HTERT RPE-1 (cell line): ENCODE data around the gene EPHB2.

ENCODE experiments used
- in situ Hi-C: fragments of 300-500 bp; cut with MboI; formaldehyde crosslinking; loops from 4 replicates; pipeline ENCODE4 v1.14.3; 2020; ENCODE audit warnings: low sequenced_read_pairs

Gene EPHB2

DNA sequence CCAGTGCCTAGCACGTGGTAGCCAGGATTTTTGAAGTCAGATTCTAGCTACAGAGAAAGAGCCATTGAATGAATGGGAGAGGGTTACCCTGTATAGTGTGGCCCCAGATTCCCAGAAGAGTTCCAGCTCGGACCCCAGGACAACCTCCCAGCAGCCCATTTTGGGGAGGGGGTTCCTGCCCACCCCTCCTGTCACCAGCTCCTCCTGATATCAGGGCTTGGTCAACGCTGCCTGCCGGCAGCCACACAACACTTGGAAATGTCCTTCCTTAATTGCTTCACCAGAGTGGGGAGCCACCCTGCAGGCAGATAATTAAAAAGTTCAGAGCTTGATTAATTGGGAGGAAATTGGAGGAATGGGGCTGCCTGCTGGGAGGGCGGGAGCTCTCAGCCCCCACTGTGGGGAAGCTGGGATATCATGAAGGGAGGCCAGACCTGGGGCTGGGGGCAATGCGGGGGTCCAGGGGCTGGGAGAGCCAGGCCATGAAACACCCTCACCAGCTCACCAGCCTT is 141.6 kb downstream of the EPHB2 start:
- in situ Hi-C loops = no loop called here

DNA sequence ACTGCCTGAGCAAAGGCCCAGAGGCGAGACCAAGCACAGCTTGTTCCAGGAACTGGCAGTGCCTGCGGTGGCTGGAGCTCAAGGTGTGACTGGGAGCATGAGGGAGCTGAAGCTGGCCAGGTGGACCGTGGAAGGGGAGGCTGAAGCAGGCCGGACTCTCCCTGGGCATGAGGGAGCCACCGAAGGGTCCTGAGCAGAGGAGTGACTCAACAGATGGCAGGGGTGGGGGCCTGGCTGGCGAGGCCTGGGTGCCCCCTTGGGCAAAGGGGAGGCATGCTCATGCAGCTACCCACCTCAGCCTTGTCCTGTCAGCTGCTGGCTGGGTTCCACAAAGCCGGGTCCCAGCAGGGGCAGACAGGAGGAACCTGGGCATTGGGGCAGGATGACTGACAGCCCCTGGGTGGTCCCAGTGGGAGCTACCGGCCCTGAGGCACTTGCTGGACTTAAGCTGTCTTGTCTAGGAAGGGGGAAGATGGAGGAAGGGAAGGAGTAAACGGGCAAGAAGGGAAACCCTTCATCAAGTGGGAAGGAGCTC is 143.1 kb downstream of the EPHB2 start:
- in situ Hi-C loops = no loop called here

DNA sequence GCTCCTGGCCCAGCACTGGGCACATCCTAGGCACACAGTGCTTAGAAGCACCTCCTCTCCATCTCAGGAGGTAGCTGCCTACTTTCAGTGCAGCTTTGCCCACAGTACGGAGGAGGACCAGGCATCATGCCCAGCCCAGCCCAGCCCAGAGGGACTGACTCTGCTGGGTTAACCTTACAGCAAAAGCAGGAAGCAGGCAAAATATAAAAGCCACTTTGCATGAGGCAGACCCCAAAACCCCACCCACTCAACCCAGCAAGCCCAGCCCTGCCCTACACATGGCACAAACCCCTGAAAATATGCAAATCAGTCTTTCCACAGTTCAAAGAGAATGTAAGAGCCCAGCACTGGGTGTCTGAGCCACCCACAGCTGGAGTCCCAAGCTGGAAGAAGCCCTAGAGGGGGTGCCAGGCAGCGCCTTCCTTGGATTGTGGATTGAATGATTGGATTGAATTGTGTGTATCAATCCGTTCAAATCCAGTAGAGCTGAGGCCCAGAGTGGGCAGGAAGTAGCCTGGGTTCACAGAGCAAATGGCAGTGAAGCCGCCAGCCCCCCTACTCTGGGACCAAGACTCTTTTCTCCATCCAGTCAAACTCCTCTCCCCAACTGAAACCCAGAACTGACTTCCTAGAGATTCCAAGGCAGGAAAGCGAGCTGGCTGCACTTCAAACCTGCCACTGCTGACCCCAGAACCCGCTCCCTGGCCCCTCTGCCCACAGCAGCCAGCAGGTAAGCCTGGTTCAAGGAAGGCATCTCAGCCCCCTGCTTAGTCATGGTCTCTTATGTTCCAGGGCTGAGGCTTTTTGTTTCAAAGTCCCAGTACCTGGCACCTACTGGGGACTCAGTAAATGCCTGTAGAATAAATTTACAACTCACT is 144.3 kb downstream of the EPHB2 start:
- in situ Hi-C loops = no loop called here

DNA sequence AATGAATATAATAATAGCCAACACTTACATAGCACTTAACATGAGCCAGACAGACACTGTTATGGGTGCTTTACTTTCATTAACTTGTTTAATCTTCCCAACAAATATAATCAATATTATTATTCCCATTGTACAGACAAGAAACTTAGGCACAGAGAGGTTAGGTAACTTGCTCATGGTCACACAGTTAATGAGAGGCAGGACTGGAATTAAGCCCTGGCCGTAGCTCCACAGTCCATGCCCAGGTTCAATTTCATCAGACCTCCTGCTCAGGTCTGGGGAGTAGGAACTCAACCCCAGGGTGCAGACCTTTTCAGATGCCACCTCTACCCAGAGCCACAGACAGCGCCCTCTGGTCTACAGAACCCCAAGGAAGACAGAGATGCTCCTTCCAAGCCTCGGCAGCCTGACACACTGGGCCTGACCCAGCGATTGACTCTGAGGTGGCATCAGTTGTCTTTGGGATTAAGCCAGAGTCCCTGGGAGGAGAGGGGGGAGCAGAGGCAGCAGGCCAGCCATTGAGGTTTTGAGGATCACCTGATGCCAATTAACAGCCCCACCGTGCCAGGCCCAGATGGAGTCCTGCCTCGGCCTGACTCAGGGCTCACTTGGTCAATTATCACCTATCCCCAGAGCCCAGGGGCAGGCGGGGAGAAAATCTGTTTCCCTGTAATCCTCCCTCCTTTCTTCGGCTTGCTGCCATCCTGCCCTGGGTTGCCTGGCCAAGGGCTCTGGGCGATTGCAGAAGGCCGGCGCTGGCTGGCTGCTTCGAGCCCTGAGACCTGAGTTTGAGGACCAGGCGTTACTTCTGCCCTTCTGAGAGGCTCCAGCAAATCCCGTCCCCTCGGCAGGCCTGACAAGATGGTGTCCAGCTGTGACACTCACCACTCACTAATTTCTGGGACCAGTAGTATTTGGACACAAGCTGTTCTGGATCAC is 145.3 kb downstream of the EPHB2 start:
- in situ Hi-C loops = no loop called here

DNA sequence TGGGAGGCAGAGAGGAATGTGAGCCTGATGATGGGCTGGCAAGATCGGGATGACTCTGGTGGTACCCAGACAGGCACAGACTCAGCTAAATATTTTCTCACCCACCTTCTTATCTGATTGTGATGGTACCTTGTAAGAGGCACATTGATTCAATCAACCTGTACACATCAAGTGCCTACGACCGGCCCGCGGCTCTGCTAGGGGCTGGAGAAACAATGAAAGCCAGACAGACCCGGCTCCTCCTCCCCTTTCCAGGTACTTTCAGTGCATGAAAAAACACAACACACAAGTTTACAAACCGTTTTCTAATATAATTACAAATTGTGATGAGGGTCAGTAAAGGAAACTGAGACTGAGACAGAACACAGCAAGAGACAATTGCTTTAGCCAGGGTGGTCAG is 147.0 kb downstream of the EPHB2 start:
- in situ Hi-C loops = no loop called here

DNA sequence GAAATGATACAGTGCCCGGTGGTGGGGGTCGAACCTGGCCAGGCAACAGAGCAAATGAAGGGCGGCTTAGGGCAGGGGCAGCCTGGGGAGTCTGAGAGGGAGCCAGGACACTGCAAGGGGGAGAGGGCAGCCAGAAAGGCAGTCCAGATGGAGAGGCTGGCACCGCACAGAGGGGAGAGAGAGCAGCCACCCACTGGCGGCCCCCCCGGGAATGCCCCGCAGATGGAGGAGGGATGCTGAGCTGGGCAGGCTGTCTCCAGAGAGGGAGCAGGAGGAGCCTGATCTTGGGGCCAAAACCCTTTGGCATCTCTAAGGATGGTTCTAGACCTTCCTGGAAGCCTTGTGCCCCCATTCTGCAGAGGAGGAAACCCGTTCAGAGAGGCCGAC is 149.8 kb downstream of the EPHB2 start:
- in situ Hi-C loops = no loop called here

DNA sequence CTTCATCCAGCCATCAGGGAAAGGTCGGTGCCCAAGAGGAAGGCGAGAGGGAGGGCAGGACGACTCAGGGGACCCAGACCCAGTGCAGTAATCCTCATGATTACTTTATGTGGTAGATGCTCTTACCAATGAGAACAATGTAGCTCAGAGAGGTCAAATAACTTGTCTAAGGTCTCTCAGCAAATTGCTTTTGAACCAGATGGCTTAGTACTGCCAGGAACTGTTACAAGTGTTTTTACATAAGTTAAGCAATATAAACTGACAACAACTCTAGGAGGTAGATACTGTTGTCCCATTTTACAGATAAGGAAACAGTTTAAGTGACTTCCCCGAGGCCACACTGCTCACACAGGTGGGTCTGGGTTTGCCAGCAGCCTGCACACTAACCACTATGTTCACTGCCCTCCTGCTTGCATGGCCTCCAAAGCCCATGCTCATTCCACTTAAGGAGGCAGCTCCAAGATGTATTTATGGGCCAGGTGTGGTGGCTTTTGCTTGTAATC is 150.3 kb downstream of the EPHB2 start:
- in situ Hi-C loops = no loop called here

DNA sequence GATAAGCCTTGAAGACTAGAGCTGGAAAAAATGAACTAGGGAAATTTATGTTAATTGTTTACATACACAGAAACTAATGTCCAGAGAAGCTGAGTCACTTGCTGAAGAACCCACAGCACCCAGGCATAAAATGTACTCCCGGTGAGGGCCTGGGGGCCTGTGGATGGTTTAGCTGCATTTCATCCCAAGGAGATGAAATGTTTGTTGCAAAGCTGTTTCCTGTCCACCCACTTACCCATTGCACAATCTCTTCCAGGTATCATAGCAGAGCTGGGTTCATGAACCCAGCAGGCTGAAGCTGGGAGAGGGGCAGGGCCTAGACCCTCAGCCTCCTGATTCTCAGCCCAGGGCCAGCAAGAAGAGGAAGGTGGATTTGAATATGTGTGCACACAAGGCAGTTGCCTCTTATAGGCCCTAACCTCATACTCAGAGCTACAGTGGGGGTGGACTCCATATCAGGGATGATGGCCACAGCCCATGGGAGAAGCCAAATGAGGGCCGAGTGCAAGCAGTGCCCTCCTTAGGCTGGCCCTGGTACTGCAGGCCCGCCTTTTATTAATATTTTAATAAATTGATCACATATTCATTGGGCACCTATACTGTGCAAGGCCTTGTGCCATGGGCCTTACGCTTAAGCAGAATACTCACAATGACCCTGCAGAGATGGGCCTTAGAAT is 151.3 kb downstream of the EPHB2 start:
- in situ Hi-C loops = no loop called here

DNA sequence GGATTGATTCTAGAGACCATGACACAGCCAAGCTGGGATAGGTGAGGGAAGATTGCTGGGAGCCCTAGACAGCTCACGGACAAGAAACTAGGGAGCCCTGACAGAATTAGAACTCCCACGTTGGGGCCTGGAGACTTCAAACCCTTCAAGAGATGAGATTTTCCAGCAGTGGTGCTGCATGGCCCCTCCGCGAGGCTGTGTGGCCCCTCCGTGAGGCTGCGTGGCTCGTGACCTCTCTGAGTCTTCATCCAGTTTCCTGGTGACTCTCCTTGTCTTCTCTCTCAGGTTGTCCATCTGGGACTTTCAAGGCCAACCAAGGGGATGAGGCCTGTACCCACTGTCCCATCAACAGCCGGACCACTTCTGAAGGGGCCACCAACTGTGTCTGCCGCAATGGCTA is 152.1 kb downstream of the EPHB2 start:
- in situ Hi-C loops = no loop called here

DNA sequence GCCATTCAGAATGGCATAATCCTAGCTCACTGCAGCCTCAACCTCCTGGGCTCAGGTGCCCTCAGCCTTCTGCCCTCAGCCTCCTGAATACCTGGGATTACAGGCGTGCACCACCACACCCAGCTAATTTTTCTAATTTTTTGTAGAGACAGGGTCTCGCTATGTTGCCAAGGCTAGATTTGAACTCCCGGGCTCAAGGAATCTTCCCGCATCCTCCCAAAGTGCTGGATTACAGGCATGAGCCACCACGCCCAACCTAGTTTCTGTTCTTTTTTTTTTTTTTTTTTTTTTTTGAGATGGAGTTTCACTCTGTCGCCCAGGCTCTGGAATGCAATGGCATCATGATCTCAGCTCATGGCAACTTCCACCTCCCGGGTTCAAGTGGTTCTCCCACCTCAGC is 153.1 kb downstream of the EPHB2 start:
- in situ Hi-C loops = no loop called here

DNA sequence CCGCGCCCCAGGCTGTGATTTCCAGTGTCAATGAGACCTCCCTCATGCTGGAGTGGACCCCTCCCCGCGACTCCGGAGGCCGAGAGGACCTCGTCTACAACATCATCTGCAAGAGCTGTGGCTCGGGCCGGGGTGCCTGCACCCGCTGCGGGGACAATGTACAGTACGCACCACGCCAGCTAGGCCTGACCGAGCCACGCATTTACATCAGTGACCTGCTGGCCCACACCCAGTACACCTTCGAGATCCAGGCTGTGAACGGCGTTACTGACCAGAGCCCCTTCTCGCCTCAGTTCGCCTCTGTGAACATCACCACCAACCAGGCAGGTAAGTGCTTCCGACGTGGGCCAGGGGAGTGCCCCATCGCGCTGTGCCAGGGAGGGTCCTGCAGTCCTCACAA is 154.2 kb downstream of the EPHB2 start:
- in situ Hi-C loops = no loop called here

DNA sequence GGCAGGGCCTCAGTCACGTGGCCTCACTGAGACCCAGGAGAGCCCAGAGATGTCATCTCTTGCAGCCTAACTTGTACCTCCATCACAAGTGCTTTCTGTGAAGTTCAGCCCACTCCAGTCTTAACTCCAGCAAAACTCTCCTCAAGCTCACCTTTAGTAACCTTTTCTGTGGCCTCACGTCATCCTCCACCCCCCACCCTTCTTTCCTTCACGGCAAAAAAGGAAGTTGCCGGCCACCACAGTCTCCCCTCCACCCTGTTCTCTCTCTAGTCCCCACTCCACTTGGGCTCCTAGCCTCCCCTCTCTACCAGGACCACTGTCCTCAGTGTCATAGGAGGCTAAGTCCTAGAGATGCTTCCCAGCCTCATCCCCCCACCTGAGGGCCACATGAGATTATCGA is 155.1 kb downstream of the EPHB2 start:
- in situ Hi-C loops = no loop called here

DNA sequence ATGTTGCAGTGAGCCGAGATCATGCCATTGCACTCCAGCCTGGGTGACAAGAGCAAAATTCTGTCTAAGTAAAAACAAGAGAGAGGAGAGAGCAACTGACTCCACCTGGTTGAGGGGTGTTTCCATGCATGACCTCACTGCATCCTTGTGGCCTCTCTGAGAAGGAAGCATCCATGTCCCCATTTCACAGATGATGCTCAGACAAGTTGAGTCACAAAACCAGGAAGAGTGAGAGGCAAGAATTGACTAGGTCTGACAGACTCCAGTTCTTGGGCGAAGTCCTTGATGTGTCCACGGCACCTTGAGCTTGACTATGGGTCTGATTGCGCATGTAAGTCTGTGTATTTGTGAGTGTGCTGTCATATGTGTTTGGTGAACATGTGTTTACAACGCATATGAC is 156.2 kb downstream of the EPHB2 start:
- in situ Hi-C loops = no loop called here

DNA sequence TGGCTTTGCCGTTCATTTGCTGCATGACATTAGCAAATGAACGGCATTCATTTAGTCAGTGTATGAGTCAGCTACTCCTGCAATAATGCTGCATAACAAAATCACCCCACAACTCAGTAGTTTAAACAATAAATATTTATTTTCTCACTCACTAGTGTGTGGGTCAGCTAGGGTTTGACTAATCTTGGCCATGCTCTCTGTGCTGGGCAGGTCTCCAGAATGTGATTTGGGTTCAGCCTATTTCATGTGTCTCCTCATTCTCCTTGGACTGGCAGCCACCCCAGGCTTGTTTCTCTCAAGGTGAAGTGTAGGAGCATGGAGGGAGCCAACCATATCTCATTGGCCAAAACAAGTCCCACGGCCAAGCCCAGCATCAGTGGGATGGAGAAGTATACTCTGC is 157.7 kb downstream of the EPHB2 start:
- in situ Hi-C loops = no loop called here

DNA sequence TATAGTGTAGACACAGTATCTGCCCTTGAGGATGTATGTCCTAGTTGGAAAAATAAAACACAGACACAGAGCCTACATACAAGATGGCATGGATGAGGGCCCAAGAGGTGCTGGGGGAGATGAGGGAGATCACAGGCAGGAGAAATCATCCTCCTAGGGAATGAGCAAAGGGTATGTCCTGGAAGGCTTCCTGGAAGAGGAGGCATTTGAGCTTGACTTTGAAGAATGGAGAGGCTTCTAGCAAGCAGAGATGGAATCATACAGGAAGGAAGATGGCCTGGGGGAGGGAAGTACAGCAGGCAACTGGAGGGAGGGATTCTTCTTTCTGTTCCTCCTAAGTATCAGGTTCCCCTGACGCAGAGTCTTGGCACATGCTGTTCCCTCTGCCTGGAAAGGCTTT is 158.7 kb downstream of the EPHB2 start:
- in situ Hi-C loops = no loop called here

DNA sequence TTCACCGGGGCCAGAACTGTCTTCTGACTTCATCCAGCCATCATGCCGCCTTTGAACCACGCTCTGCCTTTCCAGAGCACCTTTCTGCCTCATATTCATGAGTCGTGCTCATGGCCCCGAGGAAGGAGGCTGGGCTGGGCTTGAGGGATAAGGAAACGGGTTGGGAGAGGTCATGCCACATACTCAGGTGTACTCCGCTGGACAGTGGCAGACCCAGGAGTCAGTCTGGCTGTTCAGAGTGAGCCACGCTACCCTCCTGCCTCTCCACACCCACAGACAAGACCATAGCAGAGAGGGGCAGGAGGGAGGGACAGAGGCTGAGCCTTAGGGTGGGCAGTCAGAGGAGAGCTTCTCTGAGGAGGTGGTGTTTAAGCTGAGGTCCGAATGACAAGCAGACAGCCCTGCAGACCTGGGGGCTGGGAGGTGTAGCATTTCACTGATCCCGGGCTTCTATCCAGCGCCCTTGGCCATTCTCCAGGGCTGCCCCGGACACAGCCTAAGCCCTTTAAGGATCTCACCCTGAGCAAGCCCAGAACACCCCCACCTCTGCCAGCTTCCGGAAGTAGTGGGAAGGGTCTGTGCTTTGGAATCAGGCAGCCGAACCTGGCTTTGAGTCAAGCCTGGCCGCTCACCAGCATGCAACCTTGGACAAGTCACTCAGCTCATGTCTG is 159.7 kb downstream of the EPHB2 start:
- in situ Hi-C loops = no loop called here

DNA sequence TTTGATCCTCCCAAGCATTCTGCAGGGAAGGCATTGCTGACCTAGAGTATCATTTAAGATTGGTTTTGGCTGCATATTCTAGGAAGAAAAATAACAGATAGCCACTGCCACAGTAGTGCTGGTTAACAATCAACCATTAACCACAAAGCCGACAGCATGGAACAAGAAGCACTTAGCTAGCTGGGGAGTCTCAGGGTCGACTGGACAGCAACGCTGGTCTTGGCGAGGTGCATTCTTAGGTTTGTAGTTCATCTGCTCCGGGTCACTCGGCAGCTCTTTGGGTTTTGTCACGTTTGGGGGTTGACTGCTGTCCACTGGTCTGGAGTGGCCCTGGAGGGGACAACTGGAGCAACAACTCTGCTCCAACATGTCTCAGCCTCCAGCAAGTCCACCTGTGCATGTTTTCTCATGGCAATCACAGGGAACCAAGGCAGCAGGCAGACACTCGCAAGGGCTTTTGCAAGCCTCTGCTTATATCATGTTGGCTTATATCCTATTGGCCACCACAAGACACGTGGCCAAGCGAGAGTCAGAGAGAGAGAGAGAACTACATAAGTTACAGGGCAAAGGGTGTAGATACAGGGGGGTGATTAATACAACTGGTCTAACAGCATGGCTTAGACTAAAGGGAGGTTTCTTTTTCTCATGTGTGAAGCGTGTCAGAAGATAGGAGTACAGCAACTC is 162.5 kb downstream of the EPHB2 start:
- in situ Hi-C loops = no loop called here

DNA sequence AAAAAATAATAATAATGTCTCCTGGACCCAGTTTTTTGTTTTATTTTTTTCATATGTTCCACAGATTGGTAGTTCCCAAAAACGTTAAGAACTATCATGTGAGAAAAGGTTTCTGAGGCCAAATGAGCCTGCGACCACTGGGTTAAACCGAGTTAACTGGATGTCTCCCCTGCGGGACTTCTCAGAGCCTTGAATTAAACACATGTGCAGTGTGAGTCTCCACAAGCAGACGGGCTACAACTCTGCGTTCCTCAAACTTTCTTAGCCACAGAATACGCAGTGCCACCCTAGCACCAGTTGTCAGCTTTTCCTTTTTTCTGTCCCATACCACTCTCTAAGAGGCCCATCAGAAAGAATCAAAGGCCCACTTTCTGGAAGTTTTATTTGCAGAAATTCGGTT is 164.1 kb downstream of the EPHB2 start:
- in situ Hi-C loops = no loop called here

DNA sequence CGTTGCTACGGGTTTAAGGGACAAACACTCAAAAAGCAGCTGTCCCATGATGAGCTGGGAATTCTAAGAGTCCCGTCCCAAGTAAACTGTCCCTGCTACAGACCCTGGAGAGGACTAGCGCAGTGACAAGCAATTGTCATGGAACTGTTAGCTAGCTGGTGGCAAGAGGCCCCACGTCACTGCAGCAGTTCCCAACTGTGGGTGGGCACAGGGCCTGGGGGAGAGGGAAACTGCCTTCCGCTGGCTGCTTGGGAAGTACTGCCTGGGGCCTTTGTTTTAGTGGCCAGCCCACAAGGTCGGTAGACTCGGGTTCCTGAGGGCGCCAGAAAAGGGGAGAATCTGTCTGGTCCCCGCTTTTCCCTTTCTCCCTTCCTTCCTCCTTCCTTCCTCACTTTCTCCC is 164.6 kb downstream of the EPHB2 start:
- in situ Hi-C loops = no loop called here

DNA sequence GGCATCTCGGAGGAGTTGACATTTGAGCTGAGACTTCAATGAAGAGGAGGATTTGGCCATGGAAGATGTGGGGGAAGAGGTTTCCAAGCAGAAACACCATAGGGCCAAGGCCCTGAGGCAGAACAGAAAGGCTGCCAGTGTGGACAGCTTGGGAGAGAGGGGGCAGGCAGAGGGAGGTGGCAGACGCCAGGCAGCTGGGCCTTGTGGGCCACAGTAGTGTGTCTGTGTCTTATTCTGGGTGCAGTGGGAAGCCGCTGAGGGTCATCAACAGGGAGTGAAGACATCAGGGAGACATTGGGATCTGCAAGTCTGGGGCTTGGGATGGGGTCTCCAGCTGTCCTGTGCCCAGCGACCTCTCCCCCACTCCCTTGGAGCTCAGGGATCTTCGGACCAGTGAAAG is 165.2 kb downstream of the EPHB2 start:
- in situ Hi-C loops = no loop called here
